ENCODE measurements around the gene CHKB. TPM values are rescaled to one million over a fixed set of nuclear protein-coding genes. Genes with fewer than 3 reads are reported as not detected.

CHKB gene
- total RNA-seq, 1 donor from 2014 or later, result 81.1 TPM

DNA sequence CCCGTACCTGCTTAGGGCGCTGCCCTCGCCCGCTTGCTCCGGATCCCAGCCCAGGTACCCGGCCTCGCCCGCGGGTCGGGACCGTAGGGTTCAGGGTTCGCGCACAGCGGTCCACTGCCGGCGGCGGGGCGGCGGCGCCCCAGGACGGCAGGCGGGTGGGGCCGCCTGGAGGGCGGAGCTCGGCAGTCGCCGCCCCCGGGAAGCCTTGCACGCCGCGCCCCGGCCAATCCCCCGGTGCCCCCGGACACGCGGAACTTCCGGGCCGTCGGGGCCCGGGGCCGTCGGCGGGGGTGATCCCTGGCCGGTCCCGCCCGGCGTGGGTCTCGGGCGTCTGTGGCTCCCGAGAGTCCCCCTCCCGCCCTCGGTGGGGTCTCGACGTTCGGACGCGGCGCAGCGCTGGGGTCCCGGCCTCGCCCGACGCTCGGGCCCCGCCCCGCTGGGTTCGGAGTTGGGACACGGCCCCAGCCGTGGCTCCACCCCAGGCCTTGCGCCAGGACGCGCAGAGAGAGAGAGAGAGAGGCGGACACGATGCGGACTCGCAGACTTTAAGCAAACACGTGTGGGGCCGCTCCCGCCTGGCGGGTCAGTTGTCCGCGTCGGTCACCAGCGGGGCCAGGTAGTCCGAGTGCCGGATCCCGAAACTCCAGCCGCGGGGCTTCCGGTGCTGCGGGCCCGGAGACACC is 52.6 kb downstream of the CHKB start, which contains the start of gene TYMP:
Gene TYMP, minus strand, starts transcription at position 116 of the 683 bp plus-strand sequence. CDS start 303 bp downstream, outside the sequence.
- no peak for DNase-seq (ENCODE audit: low read depth)
- no peak for TF ChIP-seq CTCF (IDR thresholded peaks at IDR 0.05; ENCODE audit: insufficient read depth, low read length, poor library complexity, severe bottlenecking)
- no peaks in the 10 kb centered on the region for H3K36me3 ChIP-seq (ENCODE audit: control insufficient read depth, insufficient read depth, low read length)
- H3K27me3 ChIP-seq (ENCODE audit: control insufficient read depth, insufficient read depth, low read length), result peaks cover 15% of the 10 kb centered on the region
- H3K4me3 ChIP-seq (ENCODE audit: low read depth, low read length), result peak within 1 kb of the TSS; percentile 47

DNA sequence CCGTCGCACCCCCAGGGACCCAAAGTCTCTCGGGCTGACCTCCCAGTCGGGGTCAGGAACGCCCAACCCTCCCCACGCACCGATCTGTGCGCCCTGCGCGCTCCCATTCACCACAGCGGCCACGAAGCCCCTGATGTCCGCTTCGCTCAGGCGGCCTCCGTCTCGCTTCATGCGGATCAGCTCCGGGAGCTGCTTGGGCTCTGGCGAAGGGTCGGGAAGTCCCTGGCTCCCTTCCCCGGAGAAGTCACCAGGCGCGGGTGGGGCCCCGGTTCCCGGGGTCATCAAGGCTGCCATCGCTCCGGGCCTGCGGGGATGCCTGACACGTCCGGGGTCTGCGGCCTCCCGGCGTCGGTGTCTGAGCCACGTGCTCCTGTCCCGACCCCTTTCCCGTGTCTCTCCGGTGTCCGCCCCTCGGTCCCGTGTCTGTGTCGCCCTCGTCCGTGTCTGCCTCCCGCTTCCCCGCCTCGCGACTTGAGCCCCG is 53.2 kb downstream of the CHKB start:
- no peak for TF ChIP-seq CTCF (IDR thresholded peaks at IDR 0.05; ENCODE audit: insufficient read depth, low read length, poor library complexity, severe bottlenecking)
- H3K4me3 ChIP-seq (ENCODE audit: low read depth, low read length), result peak overlapping the region; percentile 22
- DNase-seq (ENCODE audit: low read depth), result no peak
- peaks cover 15% of the 10 kb centered on the region for H3K27me3 ChIP-seq (ENCODE audit: control insufficient read depth, insufficient read depth, low read length)
- no peaks in the 10 kb centered on the region for H3K36me3 ChIP-seq (ENCODE audit: control insufficient read depth, insufficient read depth, low read length)

Other genes with a start within 250 kb of the CHKB start
- 45.2 and 53.4 TPM in 2 replicates for gene PPP6R2, start 239.5 kb downstream of the CHKB start, total RNA-seq
- 96.6 and 127 TPM in 2 replicates for gene SBF1, start 107.8 kb downstream of the CHKB start, total RNA-seq
- 27.3 and 29.0 TPM in 2 replicates for gene ADM2, start 101.3 kb downstream of the CHKB start, total RNA-seq
- gene MIOX, start 96.0 kb downstream of the CHKB start, total RNA-seq, result 0.68 and 1.8 TPM in 2 replicates
- 48.3 and 75.4 TPM in 2 replicates for gene LMF2, start 75.1 kb downstream of the CHKB start, total RNA-seq
- gene NCAPH2, start 74.6 kb downstream of the CHKB start, total RNA-seq, result 41.3 and 50.2 TPM in 2 replicates
- 2.3 and 5.7 TPM in 2 replicates for gene SCO2, start 57.3 kb downstream of the CHKB start, total RNA-seq
- gene TYMP, start 52.8 kb downstream of the CHKB start, total RNA-seq, result 53.1 and 63.5 TPM in 2 replicates
- gene KLHDC7B, start 37.0 kb downstream of the CHKB start, total RNA-seq, result 16.3 and 20.1 TPM in 2 replicates
- gene SYCE3, start 19.9 kb downstream of the CHKB start, total RNA-seq, result 0.71 TPM in 1 of 2 replicates, not detected in the other
- gene CPT1B, start 4.4 kb downstream of the CHKB start, total RNA-seq, result 2.1 and 5.8 TPM in 2 replicates
- gene MAPK8IP2, start 17.9 kb upstream of the CHKB start, total RNA-seq, result 0.84 and 1.0 TPM in 2 replicates
- 42.7 and 63.8 TPM in 2 replicates for gene ARSA, start 45.3 kb upstream of the CHKB start, total RNA-seq
- gene SHANK3, start 90.0 kb upstream of the CHKB start, total RNA-seq, result 3.8 and 6.0 TPM in 2 replicates
- gene ACR, start 155.4 kb upstream of the CHKB start, total RNA-seq, result not detected in 2 replicates
- gene RABL2B, start 200.8 kb upstream of the CHKB start, total RNA-seq, result 18.3 and 26.9 TPM in 2 replicates